HG02938 (cell line): ENCODE results near the gene ASIC3.
"Not testable (repeated sequence)": the region's sequence is repeated elsewhere in the genome, so short reads cannot be mapped to it uniquely, and the experiment has no call there.

ENCODE experiments used
- ATAC-seq: cut with Tn5 transposase; IDR thresholded peaks from one replicate; pipeline ENCODE4 v1.9.1; 2021; ENCODE audit warnings: mild to moderate bottlenecking, moderate library complexity; ENCODE audit not compliant: unreplicated experiment

The ASIC3 gene

DNA sequence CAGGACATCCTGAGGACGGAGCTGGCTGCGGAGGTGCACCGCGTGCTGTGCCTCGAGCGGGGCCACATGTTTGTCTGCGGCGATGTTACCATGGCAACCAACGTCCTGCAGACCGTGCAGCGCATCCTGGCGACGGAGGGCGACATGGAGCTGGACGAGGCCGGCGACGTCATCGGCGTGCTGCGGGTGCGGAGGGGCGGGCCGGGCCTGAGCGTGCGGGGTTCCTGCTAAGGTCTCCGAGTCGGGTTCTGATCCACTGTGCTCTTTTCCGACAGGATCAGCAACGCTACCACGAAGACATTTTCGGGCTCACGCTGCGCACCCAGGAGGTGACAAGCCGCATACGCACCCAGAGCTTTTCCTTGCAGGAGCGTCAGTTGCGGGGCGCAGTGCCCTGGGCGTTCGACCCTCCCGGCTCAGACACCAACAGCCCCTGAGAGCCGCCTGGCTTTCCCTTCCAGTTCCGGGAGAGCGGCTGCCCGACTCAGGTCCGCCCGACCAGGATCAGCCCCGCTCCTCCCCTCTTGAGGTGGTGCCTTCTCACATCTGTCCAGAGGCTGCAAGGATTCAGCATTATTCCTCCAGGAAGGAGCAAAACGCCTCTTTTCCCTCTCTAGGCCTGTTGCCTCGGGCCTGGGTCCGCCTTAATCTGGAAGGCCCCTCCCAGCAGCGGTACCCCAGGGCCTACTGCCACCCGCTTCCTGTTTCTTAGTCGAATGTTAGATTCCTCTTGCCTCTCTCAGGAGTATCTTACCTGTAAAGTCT is 34.4 kb upstream of the ASIC3 start:
- ATAC-seq, result peak; percentile 47

DNA sequence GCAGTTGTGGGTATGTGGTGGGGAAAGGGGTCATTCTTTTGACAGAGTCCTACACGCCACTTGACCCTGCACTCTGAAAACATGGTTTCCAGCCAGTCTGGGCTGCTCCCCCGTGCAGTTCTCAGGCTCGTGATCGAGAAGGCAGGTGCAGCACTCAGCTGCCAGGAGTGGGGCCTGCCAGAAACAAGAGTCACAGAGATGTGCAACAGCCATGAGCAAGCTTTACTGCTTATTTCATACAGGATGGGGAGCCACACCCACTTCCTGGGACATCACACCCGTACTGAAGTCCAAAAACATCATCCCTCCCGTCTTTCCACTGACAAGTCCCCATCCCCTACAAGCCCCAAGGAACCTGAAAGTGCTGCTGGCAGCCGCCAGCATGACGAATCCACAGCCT is 33.4 kb upstream of the ASIC3 start:
- no peak for ATAC-seq

DNA sequence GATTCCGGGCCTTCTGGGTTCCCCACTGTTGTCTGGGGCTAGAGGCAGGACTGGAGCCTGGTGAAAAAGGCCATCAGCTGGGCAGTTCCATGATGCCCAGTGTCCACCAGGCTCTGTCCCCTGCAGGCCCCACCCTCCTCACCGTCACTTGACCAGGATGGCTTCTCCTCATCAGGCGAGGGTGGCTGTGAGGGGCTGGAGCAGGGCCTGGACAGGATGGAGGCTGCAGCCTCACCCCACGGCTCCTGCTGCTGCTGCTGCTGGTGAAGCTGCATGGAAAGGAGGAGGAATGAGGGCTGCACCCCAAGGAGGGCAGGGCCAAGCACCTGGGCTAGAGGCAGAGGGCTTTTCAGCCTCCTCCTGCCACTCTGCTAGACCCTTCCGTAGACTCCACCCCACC is 32.4 kb upstream of the ASIC3 start:
- ATAC-seq, result no peak

DNA sequence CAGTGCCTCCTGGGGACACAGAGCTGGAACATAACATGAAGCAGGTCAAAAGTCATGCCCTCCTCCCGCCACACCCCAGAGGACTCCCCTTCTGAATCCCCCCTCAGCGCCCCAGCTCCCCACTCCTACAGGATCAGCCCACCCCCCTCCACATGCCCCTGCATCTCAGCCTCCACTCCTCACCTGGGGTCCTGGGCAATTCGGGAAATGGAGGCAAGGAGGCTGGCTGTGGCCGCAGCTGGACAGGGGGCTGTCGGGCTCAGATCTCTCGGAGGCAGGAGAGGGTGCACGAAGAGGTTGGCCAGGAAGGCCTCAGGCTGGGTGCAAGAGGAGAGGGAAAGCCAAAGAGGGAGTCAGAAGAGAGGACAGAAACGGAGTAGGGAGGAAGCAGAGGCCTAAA is 31.8 kb upstream of the ASIC3 start:
- ATAC-seq, result no peak

DNA sequence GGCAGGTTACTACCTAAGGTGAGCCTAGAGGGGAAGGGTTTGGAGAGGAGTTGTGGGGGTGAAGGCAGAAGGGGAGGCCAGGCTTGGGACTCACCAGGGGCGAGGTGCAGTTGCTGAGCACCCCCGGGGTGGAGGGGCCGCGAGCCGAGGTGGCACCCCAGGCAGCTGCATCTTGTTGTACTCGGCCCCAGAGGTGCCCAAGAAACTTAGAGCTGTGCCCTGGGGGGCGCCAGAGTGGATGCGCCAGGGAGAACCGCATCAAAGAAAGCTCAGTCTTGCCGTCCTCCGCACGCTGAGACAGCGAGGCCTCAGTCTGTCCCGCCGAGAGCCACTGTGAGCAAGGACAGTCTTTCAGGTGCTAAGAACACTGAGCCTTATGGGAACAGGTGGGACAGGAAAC is 31.4 kb upstream of the ASIC3 start:
- no peak for ATAC-seq

DNA sequence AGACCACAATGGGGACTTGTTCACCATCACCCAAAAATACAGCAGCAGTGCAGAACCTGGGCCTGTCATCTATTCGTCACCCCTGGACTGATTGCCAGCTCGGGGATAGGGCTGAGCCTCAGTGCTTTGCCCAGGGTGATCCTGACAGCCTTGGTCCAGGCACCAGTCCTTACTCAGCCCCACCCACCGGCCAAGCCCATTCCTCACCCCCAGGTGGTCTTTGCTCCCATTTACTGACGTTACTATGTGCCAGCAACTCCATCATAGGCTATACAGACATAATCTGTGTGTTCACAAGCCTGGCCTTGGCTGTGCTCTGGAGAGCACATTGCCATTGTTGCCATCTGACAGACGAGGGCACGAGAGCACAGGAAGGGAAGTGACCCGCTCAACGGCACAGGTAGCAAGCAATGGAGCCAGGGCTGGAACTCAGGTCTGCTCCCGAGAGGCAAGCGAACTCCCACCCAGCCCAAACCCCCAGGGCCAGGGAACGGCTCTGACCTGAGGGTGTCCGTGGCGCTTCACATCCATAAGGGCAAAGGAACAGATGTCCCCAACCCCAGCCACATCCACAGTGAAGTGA is 30.9 kb upstream of the ASIC3 start:
- ATAC-seq, result no peak

DNA sequence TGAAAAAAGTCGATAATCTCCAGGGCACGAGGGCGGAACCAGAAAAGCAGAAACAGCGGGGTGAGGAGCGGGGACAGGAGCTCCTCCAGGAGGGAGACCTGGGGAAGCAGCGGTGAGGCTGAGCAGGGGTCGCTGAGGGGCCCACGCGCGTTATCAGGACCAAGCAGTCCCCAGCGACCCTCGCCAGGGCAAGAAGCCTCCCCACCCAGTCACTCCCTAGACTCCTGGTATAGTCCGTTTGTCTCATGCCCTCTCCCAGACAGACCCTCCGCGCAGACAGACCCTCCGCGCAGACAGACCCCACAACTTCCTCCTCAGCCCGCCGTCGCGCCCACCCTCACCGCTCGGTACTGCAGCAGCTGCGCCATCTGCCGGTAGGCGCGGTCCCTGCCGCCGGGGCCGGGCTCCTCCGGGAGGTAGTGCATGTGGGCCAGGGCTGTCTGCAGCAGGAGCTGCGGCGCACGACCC is 30.3 kb upstream of the ASIC3 start:
- no peak for ATAC-seq

DNA sequence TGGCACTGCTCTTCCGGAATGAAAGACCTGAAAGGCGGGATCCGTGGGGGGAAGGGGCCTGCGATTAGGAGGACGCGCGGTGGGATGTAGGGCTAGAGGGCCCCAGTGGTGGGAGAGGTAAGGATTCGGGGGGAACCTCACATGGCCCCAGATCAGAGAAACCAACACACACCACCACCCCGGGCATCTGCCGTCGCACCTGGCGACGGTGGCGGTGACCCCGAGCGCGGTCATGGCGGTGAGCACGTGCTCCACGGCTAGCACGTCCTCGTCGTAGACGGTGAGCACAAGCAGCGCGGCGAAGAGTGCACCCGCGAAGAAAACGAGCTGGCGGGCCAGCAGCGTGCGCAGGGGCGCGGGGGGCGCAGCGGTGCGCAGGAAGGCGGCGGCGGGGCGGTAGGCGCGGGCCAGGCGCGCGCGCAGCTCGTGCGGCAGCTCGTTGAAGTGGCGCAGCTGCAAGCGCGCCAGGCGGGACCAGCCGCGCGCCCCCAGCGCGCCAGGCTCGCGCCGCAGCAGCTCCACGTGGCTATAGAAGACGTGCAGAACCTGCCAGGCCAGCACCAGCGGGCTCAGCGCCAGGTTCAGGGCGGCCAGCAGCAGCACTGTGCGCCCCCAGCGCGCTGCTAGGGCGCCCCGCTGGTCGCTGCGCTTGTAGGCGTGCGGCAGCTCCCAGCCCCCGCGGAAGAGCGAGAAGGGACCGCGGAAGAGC is 29.8 kb upstream of the ASIC3 start:
- ATAC-seq, result no peak

DNA sequence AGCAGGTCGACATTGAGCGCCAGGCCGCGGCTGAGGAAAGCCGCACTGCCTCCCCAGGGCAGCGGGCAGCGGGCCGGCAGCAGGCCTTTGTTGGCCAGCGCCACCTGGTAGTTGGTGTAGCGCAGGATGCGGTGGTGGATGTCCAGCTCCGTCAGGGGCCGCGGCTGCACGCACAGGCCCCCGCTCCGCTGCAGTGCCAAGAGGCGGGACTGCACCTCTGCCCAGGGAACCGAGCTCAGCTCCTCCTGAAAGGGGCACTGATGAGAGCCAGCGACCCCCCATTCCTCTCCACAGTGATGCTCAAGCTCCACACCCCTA is 29.2 kb upstream of the ASIC3 start:
- ATAC-seq, result no peak

DNA sequence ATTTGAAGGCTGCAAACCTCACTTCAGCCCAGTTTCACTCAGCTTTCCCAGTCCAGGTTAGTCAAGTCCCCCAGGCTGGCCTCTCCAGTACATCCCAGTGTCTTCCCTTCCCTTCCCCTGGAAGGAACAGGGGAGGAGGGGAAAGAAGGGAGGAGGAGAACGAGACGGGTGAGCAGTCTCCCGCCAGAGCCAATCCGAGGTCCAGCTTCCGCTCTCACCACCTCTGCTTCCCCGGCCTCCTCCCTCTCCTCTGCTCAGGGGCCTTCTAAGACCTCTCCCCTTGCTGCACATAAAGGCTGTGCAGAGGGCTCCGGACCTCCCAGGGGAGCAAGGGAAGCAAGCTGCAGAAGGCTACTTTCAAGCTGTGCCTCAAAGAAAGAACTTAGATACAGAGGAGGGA is 28.1 kb upstream of the ASIC3 start:
- ATAC-seq, result no peak

DNA sequence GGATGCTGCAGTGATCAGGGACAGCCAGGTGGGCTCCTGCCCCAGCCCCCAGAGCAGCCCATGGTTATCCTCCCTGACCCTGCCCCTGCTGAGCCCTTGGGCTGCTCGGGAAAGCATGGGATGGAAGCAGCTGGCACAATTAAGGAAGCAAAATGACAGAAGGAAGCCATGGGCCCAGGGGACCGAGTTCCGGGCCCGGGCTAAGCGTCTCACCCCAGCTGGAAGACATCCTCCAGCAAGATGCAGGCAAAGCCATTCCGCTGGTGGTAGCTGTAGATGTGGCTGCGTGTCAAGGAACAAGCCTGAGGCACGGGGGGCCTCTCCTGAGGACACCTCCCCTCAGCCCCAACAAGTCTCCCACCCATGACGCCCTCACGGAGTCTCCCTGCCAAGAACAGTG is 25.1 kb upstream of the ASIC3 start:
- no peak for ATAC-seq

DNA sequence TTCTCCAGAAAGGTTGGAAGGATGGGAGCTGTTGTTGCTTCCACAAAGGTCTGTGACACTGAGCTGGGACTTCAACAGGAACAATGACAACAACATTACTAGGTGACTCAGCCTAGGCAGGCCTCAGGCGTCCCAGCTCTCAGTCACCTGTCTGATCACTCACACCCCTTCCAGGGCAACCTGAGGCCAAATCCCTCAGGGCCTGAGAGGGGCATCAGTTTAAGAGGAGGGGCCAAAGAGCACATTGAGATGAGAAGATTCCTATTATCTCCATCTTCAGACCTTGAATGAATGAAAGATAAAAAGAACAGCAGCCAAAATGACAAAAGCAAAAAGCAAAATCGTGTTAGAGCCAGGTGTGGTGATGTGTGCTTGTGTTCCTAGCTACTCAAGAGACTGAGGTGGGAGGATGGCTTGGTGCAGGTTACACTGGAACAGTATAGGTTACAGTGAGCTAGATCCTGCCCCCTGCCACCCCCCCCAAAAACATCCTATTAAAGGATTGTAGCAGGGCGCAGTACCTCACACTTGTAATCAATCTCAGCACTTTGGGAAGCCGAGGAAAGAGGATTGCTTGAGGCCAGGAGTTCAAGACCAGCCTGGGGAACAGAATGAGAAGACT is 23.8 kb upstream of the ASIC3 start, which contains the start of gene ATG9B:
Gene ATG9B (minus strand): TSS at position 60 of the 622 bp plus-strand sequence. CDS start 71 bp downstream, outside the sequence.
- ATAC-seq, result no peak

DNA sequence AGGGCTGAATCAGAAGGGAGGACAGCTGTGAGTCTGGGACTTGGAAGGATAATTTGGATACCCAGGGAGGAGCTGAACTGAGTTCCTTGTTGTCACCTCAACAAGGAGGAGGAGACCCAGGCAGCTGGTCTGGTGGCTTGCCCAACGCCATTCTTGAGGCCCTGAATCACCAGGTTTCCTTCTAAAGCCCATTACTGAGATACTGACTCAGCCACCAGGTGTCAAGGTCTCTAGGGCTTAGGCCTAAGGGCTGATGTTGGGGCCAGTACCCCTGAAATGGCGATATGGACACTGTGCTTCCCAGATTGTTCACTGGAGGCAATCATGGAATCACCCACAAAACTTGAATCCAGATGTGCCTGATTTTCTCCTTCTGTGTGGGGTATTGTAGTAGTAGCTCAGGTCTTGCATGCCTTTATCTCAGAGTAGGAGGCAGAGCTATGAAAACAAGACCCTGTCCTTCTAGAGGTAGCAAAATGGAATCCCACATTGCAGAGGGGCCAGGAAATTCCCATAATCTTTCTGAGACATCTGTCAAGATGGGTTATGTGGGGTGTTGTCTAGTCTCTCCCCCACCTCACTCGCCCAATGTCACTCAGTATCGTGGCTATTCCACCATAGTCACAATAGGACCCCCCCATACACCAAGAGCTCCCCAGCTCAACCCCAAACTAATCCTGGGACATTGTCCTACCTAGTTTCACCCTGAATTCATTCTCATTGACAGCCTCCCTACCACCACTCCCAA is 22.2 kb upstream of the ASIC3 start:
- ATAC-seq, result no peak

DNA sequence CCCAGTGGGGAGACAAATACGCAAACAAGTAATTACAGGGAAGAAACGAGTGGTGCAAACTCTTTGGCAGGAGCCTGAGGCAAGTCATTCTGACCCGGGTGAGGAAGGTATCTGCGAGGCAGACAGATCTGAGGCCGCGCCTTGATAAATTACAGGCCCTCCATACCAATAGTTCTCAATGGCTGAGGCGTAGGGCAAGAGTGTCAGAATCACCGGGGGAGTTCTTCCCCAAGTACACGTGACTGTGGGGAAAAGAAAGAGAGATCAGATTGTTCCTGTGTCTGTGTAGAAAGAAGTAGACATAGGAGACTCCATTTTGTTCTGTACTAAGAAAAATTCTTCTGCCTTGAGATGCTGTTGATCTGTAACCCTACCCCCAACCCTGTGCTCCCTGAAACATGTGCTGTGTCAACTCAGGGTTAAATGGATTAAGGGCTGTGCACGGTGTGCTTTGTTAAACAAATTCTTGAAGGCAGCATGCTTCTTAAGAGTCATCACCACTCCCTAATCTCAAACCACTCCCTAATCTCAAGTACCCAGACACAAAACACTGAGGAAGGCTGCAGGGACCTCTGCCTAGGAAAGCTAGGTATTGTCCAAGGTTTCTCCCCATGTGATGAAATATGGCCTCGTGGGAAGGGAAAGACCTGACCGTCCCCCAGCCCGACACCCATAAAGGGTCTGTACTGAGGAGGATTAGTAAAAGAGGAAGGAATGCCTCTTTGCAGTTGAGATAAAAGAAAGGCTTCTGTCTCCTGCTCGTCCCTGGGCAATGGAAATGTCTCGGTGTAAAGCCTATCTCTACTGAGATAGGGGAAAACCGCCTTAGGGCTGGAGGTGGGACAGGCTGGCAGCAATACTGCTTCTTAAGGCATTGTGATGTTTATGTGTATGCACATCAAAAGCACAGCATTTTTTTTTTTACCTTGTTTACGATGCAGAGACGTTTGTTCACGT is 21.3 kb upstream of the ASIC3 start:
- ATAC-seq, result not testable (repeated sequence)

DNA sequence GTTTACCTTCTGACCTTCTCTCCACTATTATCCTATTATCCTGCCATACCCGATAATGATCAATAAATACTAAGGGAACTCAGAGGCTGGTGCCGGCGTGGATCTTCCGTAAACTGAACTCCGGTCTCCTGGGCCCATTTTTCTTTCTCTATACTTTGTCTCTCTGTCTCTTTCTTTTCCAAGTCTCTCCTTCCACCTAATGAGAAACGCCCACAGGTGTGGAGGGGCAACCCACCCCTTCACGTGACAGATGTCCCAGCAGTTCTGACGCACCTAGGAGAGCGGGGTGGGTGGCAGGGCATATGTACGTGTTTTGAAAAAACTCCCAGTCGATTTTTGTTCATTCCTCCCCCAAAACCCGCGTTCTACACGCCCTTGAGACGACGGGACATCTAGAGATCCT is 20.6 kb upstream of the ASIC3 start:
- ATAC-seq, result not testable (repeated sequence)

DNA sequence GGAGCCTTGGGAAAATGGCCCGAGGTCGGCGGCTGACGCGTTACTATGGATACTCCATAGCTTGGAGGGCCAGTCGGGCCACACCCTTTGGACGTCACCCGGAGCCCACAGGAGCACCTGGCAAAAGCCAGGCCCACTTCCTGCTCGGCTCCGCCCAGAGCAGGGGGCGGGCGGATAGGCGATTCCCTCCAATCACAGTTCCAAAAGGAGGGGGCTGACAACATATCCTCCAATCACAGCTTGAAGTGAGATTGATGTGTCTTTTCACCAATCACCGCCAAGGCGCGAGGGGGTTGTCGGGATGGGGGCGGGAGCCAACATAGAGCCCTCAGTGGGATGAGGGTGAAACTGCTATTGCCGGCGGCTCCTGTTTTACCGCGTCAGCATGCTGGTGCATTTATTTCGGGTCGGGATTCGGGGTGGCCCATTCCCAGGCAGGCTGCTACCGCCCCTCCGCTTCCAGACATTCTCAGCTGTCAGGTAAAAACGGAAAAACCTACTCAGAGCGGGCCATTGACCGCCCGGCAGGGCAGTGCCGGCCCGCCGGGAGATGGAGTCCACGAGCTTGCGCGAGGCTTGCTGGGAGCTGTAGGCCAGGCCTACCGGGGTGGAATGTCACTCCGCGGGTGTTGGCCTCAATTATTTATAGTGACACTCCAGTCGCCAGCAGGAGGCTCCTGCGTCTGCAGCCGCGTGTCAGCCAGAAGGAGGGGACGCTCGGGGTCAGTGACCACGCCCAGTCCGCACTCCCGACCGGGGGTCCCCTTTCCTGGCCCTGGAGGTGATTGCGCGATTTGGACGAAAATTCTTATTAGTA is 20.0 kb upstream of the ASIC3 start, which contains the start of gene ABCB8:
Gene ABCB8 (plus strand): TSS at position 320 of the 817 bp plus-strand sequence. CDS start 66 bp downstream, at position 386.
- ATAC-seq, result peak; percentile 92

DNA sequence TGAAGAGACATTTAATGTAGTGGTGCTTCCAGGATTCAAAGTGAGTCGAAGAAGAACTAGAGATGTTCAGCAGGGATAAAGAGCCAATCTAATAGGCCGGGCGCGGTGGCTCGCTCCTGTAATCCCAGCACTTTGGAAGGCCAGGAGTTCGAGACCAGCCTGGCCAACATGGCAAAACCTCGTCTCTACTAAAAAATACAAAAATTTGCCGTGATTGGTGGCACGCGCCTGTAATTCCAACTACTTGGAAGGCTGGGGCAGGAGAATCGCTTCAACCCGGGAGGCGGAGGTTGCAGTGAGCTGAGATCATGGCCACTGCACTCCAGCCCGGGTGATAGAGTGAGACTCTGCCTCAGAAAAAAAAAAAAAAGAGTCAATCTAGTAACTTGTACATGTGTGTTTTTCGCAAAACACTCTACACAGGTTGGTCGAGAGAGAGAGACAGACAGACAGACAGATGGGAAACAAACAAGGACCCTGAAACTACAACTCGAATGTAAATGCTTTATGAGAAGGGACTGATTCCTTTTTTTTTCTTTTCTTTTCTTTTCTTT is 19.3 kb upstream of the ASIC3 start:
- ATAC-seq, result no peak

DNA sequence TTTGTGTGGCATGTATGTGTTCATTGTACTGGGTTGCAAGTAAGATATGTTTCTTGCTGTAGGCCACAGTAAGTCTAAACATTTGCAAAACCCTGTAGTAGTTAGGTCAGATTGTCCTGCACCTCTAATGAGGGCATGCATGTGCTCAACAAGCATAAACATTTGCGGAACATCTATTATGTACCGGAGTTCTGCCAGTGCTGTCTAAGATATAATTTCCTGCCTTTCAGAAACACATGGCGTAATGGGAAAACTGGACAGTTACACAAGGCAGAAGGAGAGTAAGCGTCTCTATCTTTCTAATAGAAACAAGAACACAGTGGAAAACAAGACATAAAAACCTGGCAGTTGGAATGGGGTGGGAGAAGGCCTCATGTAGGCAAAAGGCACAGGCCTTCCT is 17.3 kb upstream of the ASIC3 start:
- ATAC-seq, result no peak
